GM21367 (cell line): ENCODE results near the gene PHLDA2.

Source experiments
- ATAC-seq: cut with Tn5 transposase; IDR thresholded peaks from one replicate; pipeline ENCODE4 v1.9.1; 2021; ENCODE audit not compliant: unreplicated experiment

PHLDA2 gene

DNA sequence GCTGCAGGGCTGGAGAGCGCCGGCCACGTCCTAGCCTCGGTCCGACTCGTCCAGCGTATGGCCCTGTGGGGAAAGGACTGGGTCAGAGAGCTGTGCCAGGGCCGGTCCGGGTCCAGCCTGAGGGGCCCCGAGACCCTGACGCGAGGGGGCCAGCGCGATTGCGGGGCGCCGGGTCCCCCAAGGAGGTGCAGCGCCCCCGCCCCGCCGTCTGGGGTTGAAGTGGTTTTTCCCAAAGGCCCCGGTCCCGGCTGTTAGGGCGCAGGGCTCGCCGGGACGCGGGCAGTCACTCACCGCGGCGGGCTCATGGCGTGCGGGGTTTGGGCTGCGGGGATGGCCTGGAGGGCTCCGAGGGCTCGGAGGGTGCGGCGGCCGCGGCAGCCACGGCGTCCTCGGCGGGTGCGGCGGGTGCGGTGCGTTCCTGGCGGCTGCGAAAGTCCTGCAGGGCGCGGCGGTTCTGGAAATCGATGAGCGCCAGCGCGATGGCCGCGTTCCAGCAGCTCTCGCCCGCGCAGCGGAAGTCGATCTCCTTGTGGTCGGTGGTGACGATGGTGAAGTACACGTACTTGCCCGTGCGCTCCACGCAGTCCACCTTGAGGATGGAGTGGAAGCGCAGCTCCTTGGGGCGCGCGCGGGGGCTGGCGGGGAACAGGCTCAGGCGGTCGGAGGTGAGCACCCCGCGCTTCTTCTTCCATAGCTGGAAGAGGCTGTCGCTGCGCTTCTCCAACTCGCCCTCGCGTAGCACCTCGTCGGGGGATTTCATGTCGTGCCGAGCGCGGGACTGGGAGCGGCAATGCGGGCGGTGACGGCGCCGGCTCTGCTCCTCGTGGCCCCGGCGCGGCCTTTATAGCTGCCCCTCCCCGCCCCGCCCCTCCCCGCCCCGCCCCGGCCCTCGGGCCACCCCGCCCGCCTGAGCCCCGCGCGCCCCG is at the start of gene PHLDA2:
Gene PHLDA2, minus strand, starts transcription at position 816 of the 926 bp plus-strand sequence. Its CDS starts 56 bp downstream, at position 760.
- no peak for ATAC-seq

GRCh38 chr11:2977113-2977512 is 47.9 kb upstream of the PHLDA2 start:
- ATAC-seq = no peak

DNA sequence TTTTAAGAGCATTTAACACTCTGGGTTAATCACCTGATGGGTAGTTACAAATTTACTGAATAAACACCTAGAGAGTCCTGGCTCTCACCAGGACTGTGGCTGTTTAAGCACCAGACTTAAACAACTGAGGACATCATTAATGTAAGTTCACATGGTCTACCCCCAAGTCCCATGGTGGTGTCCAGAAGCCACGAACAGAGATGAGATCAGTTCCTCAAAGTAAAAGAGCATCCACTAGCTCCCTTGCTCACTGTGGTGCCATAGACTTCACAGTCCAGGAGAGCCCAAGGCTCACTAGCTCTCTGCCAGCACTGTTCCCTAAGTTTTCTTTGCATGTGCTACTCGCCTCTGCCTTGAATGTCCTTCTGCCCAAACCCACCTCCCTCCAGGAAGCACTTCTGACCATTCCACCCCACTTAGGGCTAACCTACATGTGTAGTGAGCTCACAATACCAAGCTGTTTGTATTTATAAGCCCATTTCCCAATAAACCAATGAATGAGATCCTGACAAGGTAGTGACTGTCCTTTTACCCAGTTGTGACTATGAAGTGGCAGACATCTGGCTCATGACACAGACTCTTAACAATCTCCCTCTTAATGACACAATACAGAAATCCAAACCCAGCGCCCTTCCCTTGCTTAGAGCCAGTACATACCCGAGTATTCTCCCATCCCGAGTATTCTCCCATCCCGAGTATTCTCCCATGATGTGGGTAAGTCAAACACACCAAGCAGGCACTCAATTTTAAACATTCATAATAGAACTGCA is 47.3 kb upstream of the PHLDA2 start:
- no peak for ATAC-seq

GRCh38 chr11:2975594-2975993 is 46.4 kb upstream of the PHLDA2 start:
- ATAC-seq = no peak

DNA sequence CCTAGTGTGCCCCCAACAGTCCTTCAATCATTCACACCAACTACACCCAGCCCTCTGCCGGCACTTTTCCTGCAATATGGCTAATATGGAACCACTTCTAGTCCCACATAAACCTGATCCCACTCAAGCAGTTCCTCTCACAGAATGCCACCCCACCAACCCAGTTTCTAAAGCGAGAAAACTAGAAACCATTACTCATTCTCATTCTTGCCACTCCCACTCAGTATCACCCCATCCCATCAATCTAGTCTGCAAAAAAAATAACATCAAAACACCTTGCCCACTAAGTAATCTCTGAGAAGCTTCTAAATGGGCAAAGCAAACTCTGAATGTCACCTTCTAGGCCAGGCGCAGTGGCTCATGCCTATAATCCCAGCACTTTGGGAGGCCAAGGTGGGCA is 45.1 kb upstream of the PHLDA2 start:
- ATAC-seq = no peak

GRCh38 chr11:2968341-2968900 is 39.2 kb upstream of the PHLDA2 start:
- no peak for ATAC-seq

- ATAC-seq = no peak
Measured at GRCh38 chr11:2964782-2965181, 35.6 kb upstream of the PHLDA2 start.

GRCh38 chr11:2963761-2964160 is 34.5 kb upstream of the PHLDA2 start:
- ATAC-seq = no peak

- ATAC-seq = no peak
Measured at GRCh38 chr11:2963112-2963754, 34.0 kb upstream of the PHLDA2 start.

- no peak for ATAC-seq
Measured at GRCh38 chr11:2961080-2961479, 31.9 kb upstream of the PHLDA2 start.

DNA sequence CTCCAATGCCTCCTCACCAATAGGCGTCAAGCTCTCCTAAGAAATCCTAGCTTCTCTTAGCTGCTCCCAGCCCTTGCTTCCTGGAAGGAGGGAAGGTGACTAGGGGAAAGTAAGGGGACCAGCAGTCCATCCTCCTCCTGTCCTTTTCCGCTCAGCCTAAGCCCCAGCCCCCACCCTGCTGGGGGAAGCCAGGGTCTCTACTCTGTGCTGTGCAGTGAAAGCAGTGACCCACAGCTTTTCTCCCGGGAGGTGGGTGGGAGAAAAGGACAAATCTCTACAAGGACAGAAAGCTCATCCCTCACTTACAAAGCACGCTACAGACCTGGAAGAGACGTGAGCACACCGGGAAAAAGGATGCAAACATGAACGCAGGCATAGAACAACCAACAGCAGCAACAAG is 30.9 kb upstream of the PHLDA2 start:
- ATAC-seq = no peak

DNA sequence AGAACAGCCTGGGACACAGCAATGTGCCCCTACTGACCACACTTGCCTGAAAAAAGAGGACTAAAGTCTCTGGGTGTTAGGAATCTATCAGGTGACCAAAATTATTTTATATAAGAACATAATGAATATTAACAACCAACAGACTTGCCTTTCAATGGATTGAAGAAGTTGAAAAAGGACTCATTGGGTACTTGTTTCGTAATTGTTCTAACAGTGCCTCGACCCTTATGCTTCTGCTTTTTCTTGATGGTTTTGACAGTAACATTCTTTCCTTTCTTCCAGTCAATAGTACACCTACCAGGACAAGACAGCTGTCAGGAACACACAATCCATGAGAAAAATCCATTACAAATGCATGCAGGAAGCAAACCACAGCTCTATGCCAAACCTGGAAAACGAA is 29.0 kb upstream of the PHLDA2 start:
- ATAC-seq = no peak

- no peak for ATAC-seq
Measured at GRCh38 chr11:2955906-2956476, 26.8 kb upstream of the PHLDA2 start.

DNA sequence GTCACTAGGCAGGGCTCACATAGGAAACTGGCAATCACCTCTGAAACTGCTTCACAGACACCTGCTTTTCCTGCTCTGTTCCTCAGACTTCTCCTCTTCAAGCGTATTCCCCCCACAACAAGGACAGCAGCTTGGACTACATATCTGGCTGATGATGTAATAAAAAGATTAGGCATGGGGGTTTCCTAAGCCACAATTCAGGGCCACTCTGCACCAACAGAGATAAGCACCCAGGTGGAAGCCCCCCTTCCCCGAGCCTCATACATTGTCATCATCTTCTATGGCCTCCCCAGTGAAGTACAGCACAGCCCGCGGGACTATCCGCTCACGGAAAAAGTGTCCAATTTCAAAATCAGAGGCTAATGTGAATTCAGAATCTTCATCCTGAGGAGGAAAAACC is 25.0 kb upstream of the PHLDA2 start:
- ATAC-seq = no peak

DNA sequence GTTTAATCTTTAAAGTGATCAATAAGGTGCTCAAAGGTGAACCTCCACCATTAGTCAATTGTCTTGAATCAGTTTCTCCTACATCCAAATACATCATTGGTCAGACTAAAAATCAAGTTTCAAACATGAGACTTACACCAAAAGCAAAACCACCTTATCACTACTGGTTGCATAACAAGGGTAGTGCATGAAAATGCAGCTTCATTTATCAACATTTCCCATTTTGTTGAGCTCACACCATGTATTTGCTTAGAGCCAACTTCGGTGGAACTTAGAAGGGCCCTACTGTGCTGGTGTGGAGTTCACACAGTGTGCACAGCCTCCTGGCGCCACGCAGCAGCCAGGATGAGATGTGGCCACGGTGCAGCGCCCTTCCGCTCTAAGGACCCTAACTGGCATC is 23.1 kb upstream of the PHLDA2 start:
- ATAC-seq = no peak

- ATAC-seq = no peak
Measured at GRCh38 chr11:2951231-2952110, 22.3 kb upstream of the PHLDA2 start.

DNA sequence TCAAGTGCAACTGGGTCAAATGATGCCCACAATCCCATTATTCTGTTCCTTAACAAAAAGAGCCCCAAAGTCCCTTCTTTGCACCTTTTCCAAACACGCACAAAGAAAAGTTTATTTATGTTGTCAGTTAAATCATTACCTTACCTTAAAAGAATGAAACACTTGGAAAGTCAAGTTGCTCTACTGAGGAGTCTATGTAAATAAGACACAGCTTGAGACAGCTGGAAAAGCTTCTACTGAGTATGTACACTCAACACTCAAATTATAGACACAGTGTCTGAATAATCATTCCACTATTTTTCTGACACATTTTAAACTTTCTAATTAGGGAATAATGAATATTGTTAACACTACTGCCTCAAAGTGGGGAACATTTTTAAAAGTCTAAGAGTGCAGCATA is 21.6 kb upstream of the PHLDA2 start:
- ATAC-seq = no peak

DNA sequence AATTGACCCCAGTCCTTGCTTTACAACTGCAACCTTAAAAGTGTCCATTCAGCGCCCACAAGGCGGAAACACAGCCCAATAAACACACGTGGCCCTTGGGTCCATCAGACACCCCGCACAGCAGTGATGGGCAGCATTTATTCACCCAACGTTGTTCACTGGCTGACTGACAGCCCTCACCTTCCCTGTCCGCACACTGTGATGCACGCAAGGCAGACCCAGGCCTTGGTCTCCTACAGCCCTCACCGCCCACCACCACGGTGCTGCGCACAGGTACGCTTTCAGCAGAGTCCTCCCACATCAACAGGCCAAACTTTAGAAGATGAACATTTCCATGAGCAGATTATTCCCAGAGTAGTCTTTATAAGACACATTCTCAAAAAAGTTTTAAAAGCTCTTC is 20.7 kb upstream of the PHLDA2 start:
- no peak for ATAC-seq

GRCh38 chr11:2947744-2948143 is 18.5 kb upstream of the PHLDA2 start:
- ATAC-seq = no peak

GRCh38 chr11:2945757-2946287 is 16.6 kb upstream of the PHLDA2 start:
- no peak for ATAC-seq
